ENCODE results near the gene KIAA1217.
"Not testable (repeated sequence)": the region's sequence is repeated elsewhere in the genome, so short reads cannot be mapped to it uniquely, and the experiment has no call there.

Gene KIAA1217

GRCh38 chr10:24465891-24466818 lies 257.2 kb downstream of the KIAA1217 start:
- DNase-seq (ENCODE audit: low spot score), result no peak

DNA sequence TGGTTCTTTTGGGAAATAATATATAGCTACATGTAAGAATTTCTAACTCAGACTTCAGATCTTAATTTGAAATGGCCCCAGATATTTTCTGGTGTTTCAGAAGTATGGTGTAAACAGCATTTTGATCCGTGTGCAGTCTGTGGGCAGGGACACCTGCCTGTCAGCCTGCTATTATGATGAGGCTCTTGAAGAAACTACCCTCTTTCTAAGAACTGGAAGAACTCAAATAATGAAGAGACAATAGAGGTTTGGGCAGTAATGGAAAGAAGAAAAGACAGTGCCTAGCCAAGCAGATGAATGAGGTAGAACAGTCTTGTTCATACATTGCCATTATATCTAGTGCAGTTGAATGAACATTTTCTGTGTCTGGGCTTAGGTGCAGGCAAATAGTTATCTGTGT lies 258.2 kb downstream of the KIAA1217 start:
- DNase-seq (ENCODE audit: low spot score), result no peak

DNA sequence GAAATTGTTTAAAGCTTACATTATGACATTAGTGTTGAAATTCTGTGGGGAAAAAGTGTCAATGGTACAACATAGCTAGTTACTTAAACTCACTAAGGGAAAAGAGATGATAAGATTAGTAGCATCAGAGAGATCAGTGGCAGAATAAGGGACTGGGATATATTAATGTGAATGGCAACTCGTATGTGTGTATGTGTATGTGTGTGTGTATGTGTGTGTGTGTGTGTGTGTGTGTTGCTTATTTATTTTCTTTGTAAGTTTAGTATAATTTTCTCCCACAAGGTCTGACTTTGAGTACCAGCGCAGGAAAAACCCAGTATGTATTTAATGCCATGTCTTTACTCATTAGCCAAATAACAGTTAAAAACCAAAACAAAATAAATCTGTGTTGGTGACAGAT lies 258.7 kb downstream of the KIAA1217 start:
- DNase-seq (ENCODE audit: low spot score), result no peak

DNA sequence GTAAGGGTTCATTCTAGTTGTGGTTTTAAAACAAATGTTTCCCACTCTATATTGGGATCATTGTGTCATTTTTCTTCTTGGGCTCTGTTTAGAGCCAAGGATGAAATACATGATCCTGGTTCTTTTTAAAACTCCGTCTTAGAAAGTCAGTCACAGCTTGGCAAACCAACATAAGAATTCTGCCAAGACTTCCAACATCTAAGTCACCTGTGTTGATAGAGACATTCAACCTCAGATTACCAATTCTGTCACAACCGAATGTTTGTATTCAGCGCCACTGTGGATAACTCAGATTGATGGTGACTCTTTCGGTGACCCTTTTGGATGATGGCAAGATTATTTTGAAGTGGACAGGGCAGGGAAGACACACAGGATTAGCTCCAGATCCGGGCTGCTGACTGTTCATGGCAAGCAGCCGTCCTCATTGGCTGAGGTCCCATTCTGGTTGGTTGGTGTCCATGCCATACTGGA lies 259.4 kb downstream of the KIAA1217 start:
- no peak for DNase-seq (ENCODE audit: low spot score)

DNA sequence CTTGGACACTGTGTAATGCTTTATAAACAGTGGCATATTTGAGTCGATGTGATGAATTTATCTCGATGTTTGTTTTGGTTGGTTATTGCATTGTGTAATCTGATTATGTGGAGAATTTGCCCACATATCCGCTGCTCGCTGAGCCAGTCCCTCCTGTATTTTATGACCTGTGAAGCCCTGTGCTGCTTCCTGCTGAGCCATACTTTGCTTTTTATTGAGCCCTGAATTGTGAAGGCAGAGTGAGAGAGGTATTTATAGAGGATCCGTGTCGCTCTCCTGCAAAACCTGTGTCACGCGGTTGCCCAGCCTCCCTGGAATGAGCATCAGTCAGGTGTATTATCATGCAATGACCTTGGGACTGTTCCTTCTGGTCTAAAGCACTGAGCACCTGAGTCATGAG lies 261.1 kb downstream of the KIAA1217 start:
- no peak for DNase-seq (ENCODE audit: low spot score)

GRCh38 chr10:24475598-24475997 lies 266.7 kb downstream of the KIAA1217 start:
- DNase-seq (ENCODE audit: low spot score), result no peak

GRCh38 chr10:24476913-24477701 lies 268.2 kb downstream of the KIAA1217 start:
- no peak for DNase-seq (ENCODE audit: low spot score)

DNA sequence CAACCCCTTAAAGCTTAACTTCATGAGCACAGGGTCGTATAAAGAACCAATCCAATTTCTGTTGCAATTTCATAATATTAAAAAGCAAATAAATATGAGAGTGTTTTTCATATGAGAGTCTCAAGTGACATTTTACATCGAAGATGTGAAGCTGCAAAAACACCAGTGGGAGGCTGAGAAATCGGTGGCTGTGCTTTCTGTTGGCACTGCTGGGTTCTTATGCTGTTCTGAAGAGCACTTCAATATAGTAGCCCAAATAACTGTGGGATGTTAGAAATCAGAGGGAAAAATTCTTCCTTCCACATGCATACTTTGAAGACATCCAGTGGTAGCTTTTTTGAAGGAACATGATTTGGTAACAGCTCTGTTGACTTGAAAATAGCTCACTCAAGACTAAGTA lies 269.0 kb downstream of the KIAA1217 start:
- DNase-seq (ENCODE audit: low spot score), result no peak

GRCh38 chr10:24479806-24480205 lies 270.9 kb downstream of the KIAA1217 start:
- no peak for DNase-seq (ENCODE audit: low spot score)

- DNase-seq (ENCODE audit: low spot score), result no peak
Measured at GRCh38 chr10:24480447-24480846, 271.5 kb downstream of the KIAA1217 start.

GRCh38 chr10:24481241-24481640 lies 272.3 kb downstream of the KIAA1217 start:
- no peak for DNase-seq (ENCODE audit: low spot score)

GRCh38 chr10:24482713-24483112 lies 273.8 kb downstream of the KIAA1217 start:
- DNase-seq (ENCODE audit: low spot score), result not testable (repeated sequence)

- no peak for DNase-seq (ENCODE audit: low spot score)
Measured at GRCh38 chr10:24483701-24484100, 274.8 kb downstream of the KIAA1217 start.

GRCh38 chr10:24484771-24485170 lies 275.8 kb downstream of the KIAA1217 start:
- DNase-seq (ENCODE audit: low spot score), result no peak

DNA sequence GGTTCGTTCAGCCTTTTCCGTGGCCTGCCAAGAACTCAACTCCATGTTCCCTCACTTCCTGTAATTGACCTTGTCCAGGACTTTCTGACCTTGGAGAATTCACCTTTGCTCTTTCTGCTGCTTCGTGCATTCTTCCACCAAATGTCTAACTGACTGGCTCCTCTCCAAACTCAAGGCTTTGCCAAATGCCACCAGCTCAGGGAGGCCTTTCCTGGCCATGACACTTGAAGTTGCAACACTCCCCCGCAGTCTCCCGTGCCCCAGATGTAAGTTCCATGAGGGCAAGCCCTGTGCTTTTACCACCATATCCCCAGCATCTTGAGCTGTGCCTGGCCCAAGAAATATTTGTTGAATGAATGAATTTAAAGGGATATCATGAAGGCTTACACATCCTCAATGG lies 276.4 kb downstream of the KIAA1217 start:
- DNase-seq (ENCODE audit: low spot score), result no peak

DNA sequence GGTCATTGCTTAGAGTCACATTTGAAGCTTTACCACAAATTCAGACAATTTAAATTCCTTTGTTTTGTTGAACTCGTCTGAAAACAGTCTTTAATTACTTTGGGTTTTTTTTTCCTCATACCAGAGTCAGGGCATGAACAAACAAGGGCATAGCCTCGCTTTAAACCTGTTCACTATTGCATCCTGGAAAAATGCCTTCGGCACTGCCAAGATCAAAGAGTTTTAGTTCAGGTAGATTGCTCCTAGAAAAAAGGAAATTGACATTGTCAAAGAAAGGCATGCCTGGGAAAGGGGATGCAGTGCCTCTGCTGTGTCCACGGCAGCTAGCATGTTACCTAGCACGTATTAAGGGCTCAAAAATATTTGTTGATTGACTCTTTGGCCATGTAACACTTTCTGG lies 279.7 kb downstream of the KIAA1217 start:
- DNase-seq (ENCODE audit: low spot score), result no peak

- no peak for DNase-seq (ENCODE audit: low spot score)
Measured at GRCh38 chr10:24493165-24493564, 284.2 kb downstream of the KIAA1217 start.

DNA sequence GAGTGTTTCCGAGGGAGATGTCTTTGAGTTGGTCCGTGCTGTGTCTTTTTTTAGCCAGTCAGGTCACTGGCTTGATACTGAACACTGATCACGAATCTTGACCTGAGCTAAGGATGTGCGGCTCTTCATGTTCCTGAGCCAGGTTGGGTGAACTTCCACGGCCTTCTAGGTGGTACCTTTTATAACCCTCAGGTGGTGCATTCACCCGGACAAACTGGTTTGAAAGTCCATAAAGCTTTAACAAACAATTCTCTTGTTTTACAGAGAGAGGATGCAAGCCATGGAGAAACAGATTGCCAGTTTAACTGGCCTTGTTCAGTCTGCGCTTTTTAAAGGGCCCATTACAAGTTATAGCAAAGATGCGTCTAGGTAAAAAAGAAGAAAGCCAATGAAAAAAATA lies 285.3 kb downstream of the KIAA1217 start:
- no peak for DNase-seq (ENCODE audit: low spot score)

- no peak for DNase-seq (ENCODE audit: low spot score)
Measured at GRCh38 chr10:24494777-24495176, 285.8 kb downstream of the KIAA1217 start.

GRCh38 chr10:24495666-24496460 lies 286.9 kb downstream of the KIAA1217 start:
- DNase-seq (ENCODE audit: low spot score), result no peak

- DNase-seq (ENCODE audit: low spot score), result no peak
Measured at GRCh38 chr10:24496906-24497305, 288.0 kb downstream of the KIAA1217 start.

- no peak for DNase-seq (ENCODE audit: low spot score)
Measured at GRCh38 chr10:24501056-24501711, 292.2 kb downstream of the KIAA1217 start.
